OCI-LY1 (cell line): Measurements from ENCODE around the gene LTBP3.

Experiments used
- H2AFZ ChIP-seq: fragments of 200-600 bp; sonication (generic), shearing (Covaris generic); 2 replicates; pipeline ENCODE4 v1.6.0; 2014; ENCODE audit warnings: antibody characterized with exemption, mild to moderate bottlenecking, low read length
- H3F3A ChIP-seq: fragments of 200-600 bp; sonication (generic), shearing (Covaris generic); 2 replicates; pipeline ENCODE4 v1.6.0; 2014; ENCODE audit warnings: mild to moderate bottlenecking, antibody characterized with exemption, low read length, moderate library complexity; ENCODE audit not compliant: insufficient read depth
- H3K27ac ChIP-seq: fragments of 200-600 bp; sonication (generic); 2 replicates; pipeline ENCODE4 v1.5.1; 2014; ENCODE audit warnings: low read length, mixed run types, mild to moderate bottlenecking, low read depth; ENCODE audit not compliant: poor library complexity, severe bottlenecking
- H3K27me3 ChIP-seq: fragments of 200-600 bp; sonication (generic); 2 replicates; pipeline ENCODE4 v1.6.0; 2014; ENCODE audit warnings: antibody characterized with exemption, mild to moderate bottlenecking, low read length, moderate library complexity; ENCODE audit not compliant: insufficient read depth
- H3K36me3 ChIP-seq: fragments of 200-600 bp; sonication (generic); 2 replicates; pipeline ENCODE4 v1.6.1; 2014; ENCODE audit warnings: mild to moderate bottlenecking, antibody characterized with exemption, low read length, moderate library complexity, mixed read lengths; ENCODE audit not compliant: insufficient read depth
- H3K4me1 ChIP-seq: fragments of 200-600 bp; sonication (generic); 2 replicates; pipeline ENCODE4 v1.5.1; 2014; ENCODE audit warnings: mild to moderate bottlenecking, low read length, moderate library complexity; ENCODE audit not compliant: insufficient read depth, severe bottlenecking
- H3K4me2 ChIP-seq: fragments of 200-600 bp; sonication (generic), shearing (Covaris generic); 2 replicates; pipeline ENCODE4 v1.6.1; 2014; ENCODE audit warnings: low read length
- H3K4me3 ChIP-seq: fragments of 200-600 bp; sonication (generic); 2 replicates; pipeline ENCODE4 v1.5.1; 2014; ENCODE audit warnings: low read length, low read depth, mild to moderate bottlenecking, mixed read lengths; ENCODE audit not compliant: poor library complexity, severe bottlenecking
- H3K79me2 ChIP-seq: fragments of 200-600 bp; shearing (Covaris generic); 2 replicates; pipeline ENCODE4 v1.6.1; 2016; ENCODE audit warnings: mixed run types, low read length, mixed read lengths; ENCODE audit not compliant: insufficient read depth
- H3K9ac ChIP-seq: fragments of 200-600 bp; sonication (generic), shearing (Covaris generic); 2 replicates; pipeline ENCODE4 v1.6.1; 2014; ENCODE audit warnings: mild to moderate bottlenecking, low read length, mixed read lengths
- H3K9me2 ChIP-seq: fragments of 200-600 bp; sonication (generic), shearing (Covaris generic); 2 replicates; pipeline ENCODE4 v1.6.1; 2014; ENCODE audit warnings: low read depth, mild to moderate bottlenecking, low read length, mixed read lengths
- H3K9me3 ChIP-seq: fragments of 200-600 bp; shearing (Covaris generic); 2 replicates; pipeline ENCODE4 v1.6.1; 2014; ENCODE audit warnings: low read length, mixed read lengths
- H4K20me1 ChIP-seq: fragments of 200-600 bp; sonication (generic), shearing (Covaris generic); 2 replicates; pipeline ENCODE4 v1.6.0; 2016; ENCODE audit warnings: mild to moderate bottlenecking, low read length; ENCODE audit not compliant: insufficient read depth
- EZH2 ChIP-seq: fragments of 200-600 bp; sonication (generic), shearing (Covaris generic); IDR thresholded peaks from 2 replicates; pipeline ENCODE4 v1.8.0; 2017; ENCODE audit warnings: borderline replicate concordance, mixed run types, mild to moderate bottlenecking, antibody characterized with exemption, low read length, moderate library complexity, mixed read lengths
- TF ChIP-seq, protein P1 (sequence below): fragments of 200-600 bp; sonication (generic), shearing (Covaris generic); IDR thresholded peaks from 2 replicates; pipeline ENCODE4 v1.5.1; 2017; ENCODE audit warnings: mild to moderate bottlenecking, antibody characterized with exemption, low read length, moderate library complexity, mixed read lengths

Gene LTBP3

GRCh38 chr11:65590240-65590738 is 32.1 kb upstream of the LTBP3 start:
- H3K9ac ChIP-seq, result no peak overlapping the region
- no peaks in the 10 kb centered on the region for H3K9me2 ChIP-seq
- H3K4me2 ChIP-seq, result no peak overlapping the region
- no peaks in the 10 kb centered on the region for H3F3A ChIP-seq
- no peak overlapping the region for H3K4me3 ChIP-seq
- H3K9me3 ChIP-seq, result no peaks in the 10 kb centered on the region
- H2AFZ ChIP-seq, result no peak overlapping the region
- H3K36me3 ChIP-seq, result no peaks in the 10 kb centered on the region
- H3K27ac ChIP-seq, result peak overlapping the region; percentile 13
- H3K79me2 ChIP-seq, result no peaks in the 10 kb centered on the region
- H3K4me1 ChIP-seq, result peaks cover 26% of the 10 kb centered on the region
- TF ChIP-seq EZH2, result no peak
- TF ChIP-seq, protein P1, sequence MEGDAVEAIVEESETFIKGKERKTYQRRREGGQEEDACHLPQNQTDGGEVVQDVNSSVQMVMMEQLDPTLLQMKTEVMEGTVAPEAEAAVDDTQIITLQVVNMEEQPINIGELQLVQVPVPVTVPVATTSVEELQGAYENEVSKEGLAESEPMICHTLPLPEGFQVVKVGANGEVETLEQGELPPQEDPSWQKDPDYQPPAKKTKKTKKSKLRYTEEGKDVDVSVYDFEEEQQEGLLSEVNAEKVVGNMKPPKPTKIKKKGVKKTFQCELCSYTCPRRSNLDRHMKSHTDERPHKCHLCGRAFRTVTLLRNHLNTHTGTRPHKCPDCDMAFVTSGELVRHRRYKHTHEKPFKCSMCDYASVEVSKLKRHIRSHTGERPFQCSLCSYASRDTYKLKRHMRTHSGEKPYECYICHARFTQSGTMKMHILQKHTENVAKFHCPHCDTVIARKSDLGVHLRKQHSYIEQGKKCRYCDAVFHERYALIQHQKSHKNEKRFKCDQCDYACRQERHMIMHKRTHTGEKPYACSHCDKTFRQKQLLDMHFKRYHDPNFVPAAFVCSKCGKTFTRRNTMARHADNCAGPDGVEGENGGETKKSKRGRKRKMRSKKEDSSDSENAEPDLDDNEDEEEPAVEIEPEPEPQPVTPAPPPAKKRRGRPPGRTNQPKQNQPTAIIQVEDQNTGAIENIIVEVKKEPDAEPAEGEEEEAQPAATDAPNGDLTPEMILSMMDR, result no peak
- H3K27me3 ChIP-seq, result no peaks in the 10 kb centered on the region
- no peaks in the 10 kb centered on the region for H4K20me1 ChIP-seq

GRCh38 chr11:65589444-65590239 is 31.5 kb upstream of the LTBP3 start:
- no peaks in the 10 kb centered on the region for H4K20me1 ChIP-seq
- TF ChIP-seq, protein P1, result no peak
- TF ChIP-seq EZH2, result no peak
- H2AFZ ChIP-seq, result no peak overlapping the region
- H3K36me3 ChIP-seq, result no peaks in the 10 kb centered on the region
- no peaks in the 10 kb centered on the region for H3K27me3 ChIP-seq
- no peaks in the 10 kb centered on the region for H3K9me2 ChIP-seq
- H3K4me3 ChIP-seq, result no peak overlapping the region
- no peak overlapping the region for H3K9ac ChIP-seq
- no peaks in the 10 kb centered on the region for H3K9me3 ChIP-seq
- peaks cover 26% of the 10 kb centered on the region for H3K4me1 ChIP-seq
- H3K79me2 ChIP-seq, result no peaks in the 10 kb centered on the region
- H3F3A ChIP-seq, result no peaks in the 10 kb centered on the region
- peak overlapping the region; percentile 13 for H3K27ac ChIP-seq
- no peak overlapping the region for H3K4me2 ChIP-seq

DNA sequence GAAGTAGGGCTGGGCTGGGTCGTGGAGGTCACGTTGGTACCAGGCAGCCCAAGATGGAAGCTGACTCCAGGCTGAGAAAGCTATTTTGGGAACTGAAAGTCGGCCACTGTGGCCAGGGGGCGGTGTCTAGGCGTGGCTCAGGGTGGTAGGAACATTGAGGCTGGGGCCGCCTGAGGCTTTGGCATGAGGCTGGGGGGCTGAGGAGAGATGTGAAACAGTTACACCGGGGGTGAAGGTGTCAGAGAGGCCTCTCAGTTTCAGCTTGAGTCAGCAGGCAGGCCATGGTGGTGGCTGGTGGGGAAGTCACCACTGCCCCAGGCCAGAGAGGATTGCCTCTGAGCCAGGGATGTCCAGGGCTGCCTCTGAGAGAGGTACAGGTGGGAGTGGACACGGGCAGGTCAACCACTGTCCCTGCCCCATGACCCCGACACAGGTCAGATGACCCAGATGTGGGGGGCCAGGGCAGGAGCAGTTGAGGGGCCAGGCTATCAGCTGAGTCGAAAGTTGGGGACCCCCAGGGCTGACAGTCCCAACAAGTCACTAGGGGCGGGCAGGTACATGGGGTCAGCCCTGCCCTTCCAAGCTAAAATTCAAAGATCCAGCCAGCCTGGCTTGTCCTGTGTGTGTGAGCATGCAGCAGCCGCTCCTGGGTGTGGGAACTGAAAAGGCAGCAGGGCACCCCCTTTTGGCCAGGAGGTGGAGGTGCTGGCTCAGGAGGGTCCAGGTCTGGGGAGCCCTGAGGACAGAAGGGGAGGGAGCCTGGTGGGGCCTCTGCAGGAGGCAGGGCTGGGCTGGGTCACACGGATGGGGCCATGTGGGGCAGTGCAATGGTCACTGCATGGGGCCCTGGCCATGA is 30.3 kb upstream of the LTBP3 start:
- Histone ChIP-seq H3K4me2 (no peak overlapping the region), H3K4me3 (no peak overlapping the region), H2AFZ (no peak overlapping the region)

More for the DNA sequence above, 30.3 kb upstream of the LTBP3 start:
- Histone ChIP-seq H3K36me3 (no peaks in the 10 kb centered on the region), H3K79me2 (no peaks in the 10 kb centered on the region), H3F3A (no peaks in the 10 kb centered on the region), H3K9me3 (no peaks in the 10 kb centered on the region), H3K9ac (no peak overlapping the region; the same call in 1 of the 2 replicates), H3K9me2 (no peaks in the 10 kb centered on the region), H3K27me3 (no peaks in the 10 kb centered on the region), H3K4me1 (peaks cover 26% of the 10 kb centered on the region), H3K27ac (peak overlapping the region; percentile 8), H4K20me1 (no peaks in the 10 kb centered on the region)
- TF ChIP-seq, protein P1, result peak; percentile 82
- no peak for TF ChIP-seq EZH2
